Omental fat pad (tissue), 4 donors: Measurements from ENCODE around the gene RCAN2. TPM values are rescaled to one million over a fixed set of nuclear protein-coding genes. Genes with fewer than 3 reads are reported as not detected.

ENCODE experiments used
- ATAC-seq: fragments of 150-250 bp; one replicate; pipeline ENCODE4 v1.9.1; 2016; ENCODE audit warnings: mild to moderate bottlenecking, moderate library complexity; ENCODE audit not compliant: low FRiP score
- DNase-seq: peaks from one replicate; pipeline ENCODE4 v3.0.0-alpha.2; 2019; ENCODE audit warnings: low spot score
- total RNA-seq, 4 donors: library from RNA; depleted of rRNA; stranded (reverse); fragments of >200 nt; gene quantifications; one replicate each; pipeline ENCODE4 v1.1.0, GENCODE V29; 2016
- TF ChIP-seq, protein P1 (sequence below), 3 donors: fragments of 450-650 bp; IDR thresholded peaks; one replicate each; pipeline ENCODE4 v1.5.1; 2016 to 2017; ENCODE audit warnings: antibody characterized with exemption in 3 of 3, mild to moderate bottlenecking in 3 of 3, moderate library complexity in 2 of 3

The RCAN2 gene
- total RNA-seq, 4 donors from 2014 or later: 2.5 to 7.9 (median 3.7) TPM

- DNase-seq (no peak), ATAC-seq (no peak)
- TF ChIP-seq, protein P1, sequence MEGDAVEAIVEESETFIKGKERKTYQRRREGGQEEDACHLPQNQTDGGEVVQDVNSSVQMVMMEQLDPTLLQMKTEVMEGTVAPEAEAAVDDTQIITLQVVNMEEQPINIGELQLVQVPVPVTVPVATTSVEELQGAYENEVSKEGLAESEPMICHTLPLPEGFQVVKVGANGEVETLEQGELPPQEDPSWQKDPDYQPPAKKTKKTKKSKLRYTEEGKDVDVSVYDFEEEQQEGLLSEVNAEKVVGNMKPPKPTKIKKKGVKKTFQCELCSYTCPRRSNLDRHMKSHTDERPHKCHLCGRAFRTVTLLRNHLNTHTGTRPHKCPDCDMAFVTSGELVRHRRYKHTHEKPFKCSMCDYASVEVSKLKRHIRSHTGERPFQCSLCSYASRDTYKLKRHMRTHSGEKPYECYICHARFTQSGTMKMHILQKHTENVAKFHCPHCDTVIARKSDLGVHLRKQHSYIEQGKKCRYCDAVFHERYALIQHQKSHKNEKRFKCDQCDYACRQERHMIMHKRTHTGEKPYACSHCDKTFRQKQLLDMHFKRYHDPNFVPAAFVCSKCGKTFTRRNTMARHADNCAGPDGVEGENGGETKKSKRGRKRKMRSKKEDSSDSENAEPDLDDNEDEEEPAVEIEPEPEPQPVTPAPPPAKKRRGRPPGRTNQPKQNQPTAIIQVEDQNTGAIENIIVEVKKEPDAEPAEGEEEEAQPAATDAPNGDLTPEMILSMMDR (IDR thresholded peaks at IDR 0.05): no peak
Measured at GRCh38 chr6:46357591-46357990, 133.7 kb downstream of the RCAN2 start.

- TF ChIP-seq, protein P1 (IDR thresholded peaks at IDR 0.05): no peak
- DNase-seq: no peak
- no peak for ATAC-seq
Measured at GRCh38 chr6:46356543-46356942, 134.7 kb downstream of the RCAN2 start.

- DNase-seq (no peak), ATAC-seq (peak; percentile 54)
- TF ChIP-seq, protein P1 (IDR thresholded peaks at IDR 0.05): no peak
Measured at GRCh38 chr6:46353528-46353927, 137.7 kb downstream of the RCAN2 start.

DNA sequence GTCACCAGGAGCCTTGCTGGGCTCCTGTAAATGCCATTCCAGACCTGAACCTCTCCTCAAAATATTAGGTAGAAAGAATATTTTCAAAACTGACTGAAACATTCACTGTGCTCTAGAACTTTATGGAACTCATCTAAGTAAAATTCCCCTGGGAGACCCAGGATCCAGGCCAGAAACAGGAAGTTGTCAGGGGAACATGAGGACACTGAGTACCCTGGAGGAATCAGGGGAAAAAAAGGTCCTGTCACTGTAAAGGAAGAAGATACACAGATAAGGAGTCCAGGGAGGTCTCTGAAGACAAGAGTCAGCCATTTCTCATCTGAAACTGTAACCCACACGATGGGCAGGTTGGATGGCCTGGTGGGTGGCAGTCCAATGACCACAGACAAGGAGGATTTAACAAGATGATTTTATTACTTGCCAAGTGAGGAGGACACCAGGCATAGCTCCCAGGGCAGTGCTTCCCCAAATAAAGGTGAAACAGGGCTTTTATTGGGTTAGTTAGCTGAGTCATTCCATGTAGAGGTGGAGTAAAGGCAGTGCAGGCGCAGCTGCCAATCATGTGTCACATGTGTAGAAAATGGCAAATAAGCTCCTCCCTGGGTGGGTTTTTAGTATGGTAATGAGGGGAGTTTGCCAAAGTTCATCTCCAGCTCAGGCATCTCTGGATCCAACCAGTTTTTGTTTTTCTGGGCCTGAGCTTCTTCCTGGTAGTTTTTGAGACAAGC is 138.5 kb downstream of the RCAN2 start:
- ATAC-seq: no peak
- DNase-seq: no peak
- TF ChIP-seq, protein P1 (IDR thresholded peaks at IDR 0.05): no peak

DNA sequence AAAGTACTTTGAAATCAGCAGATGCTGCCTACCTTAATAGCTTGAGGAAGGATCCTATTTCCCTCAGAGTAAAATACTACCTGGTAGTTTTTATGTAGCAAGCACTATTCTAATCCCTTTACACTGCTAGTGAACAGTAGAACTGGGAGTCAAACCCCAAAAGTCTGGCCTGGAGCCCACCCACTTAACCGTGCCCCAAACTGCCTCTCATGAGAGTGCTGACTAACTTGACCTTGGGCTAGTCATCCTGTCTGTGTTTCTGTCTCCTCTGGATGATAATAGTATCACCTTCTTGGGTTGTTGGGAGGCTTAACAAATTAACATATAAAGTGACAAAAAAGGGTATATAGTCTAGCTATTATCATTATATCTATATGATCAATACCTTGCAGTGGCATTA is 140.5 kb downstream of the RCAN2 start:
- ATAC-seq: no peak
- TF ChIP-seq, protein P1 (IDR thresholded peaks at IDR 0.05): no peak
- no peak for DNase-seq

GRCh38 chr6:46347669-46348068 is 143.6 kb downstream of the RCAN2 start:
- no peak for DNase-seq
- no peak for ATAC-seq
- TF ChIP-seq, protein P1 (IDR thresholded peaks at IDR 0.05): no peak

DNA sequence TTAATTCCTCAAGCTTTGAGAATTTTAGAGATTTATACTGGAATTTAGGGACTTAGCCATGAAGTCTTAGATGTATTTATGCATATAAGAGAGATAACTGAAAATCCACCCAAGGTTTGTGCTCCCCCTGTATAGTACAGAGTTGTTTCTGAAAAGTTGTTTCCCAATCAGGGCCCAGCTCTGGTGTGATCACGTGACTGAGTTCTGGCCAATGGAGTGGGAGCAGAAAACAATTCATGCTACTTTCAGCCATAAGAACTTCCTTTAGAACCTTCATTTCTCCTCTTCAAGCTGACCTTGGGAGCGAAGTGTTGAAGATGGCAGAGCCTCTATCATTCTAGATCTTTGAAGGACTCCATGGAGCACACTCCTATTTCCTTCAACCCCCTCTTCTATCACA is 151.0 kb downstream of the RCAN2 start:
- ATAC-seq: no peak
- TF ChIP-seq, protein P1 (IDR thresholded peaks at IDR 0.05): no peak
- no peak for DNase-seq
